Natural killer cell (primary cell): Measurements from ENCODE around the gene CCDC86. TPM values are rescaled to one million over a fixed set of nuclear protein-coding genes. Genes with fewer than 3 reads are reported as not detected.

ENCODE experiments used
- ATAC-seq, 3 donors: fragments of 150-1000 bp in 2 of 3; fragments of 200-7000 bp in 1 of 3; cut with Tn5 transposase; 1 replicate in 1 of 3; 2 replicates in 2 of 3; pipeline ENCODE4 v1.10.0; 2021; ENCODE audit warnings: mild to moderate bottlenecking in 2 of 3, moderate library complexity in 2 of 3
- DNase-seq, 2 donors: peaks; one replicate each; pipeline versions ENCODE4 v3.0.0 to v3.0.0-alpha.2; 2013 to 2021; ENCODE audit warnings: mixed read lengths in 1 of 2
- H3K27ac ChIP-seq: one replicate; pipeline ENCODE4 v1.5.1; 2013; ENCODE audit warnings: mild to moderate bottlenecking, low read length
- H3K27me3 ChIP-seq: one replicate; pipeline ENCODE4 v1.6.1; 2013; ENCODE audit warnings: low read length; ENCODE audit not compliant: control insufficient read depth, insufficient read depth
- H3K36me3 ChIP-seq: one replicate; pipeline ENCODE4 v1.6.1; 2013; ENCODE audit warnings: low read length; ENCODE audit not compliant: control insufficient read depth, insufficient read depth
- H3K4me1 ChIP-seq: one replicate; pipeline ENCODE4 v1.6.1; 2013; ENCODE audit warnings: low read length; ENCODE audit not compliant: control insufficient read depth, insufficient read depth
- H3K4me3 ChIP-seq: one replicate; pipeline ENCODE4 v1.5.1; 2013; ENCODE audit warnings: low read length
- H3K9me3 ChIP-seq: one replicate; pipeline ENCODE4 v1.6.1; 2013; ENCODE audit warnings: low read length; ENCODE audit not compliant: control insufficient read depth, insufficient read depth
- H3K27ac Mint-ChIP-seq, 2 donors: one replicate each; pipeline ENCODE4 v1.8.0; 2022; ENCODE audit warnings: mild to moderate bottlenecking in 2 of 2, mixed read lengths in 2 of 2, moderate library complexity in 1 of 2
- H3K27me3 Mint-ChIP-seq, 2 donors: one replicate each; pipeline ENCODE4 v1.8.0; 2022; ENCODE audit warnings: low read depth in 2 of 2, mixed read lengths in 2 of 2
- H3K36me3 Mint-ChIP-seq: one replicate; pipeline ENCODE4 v1.8.0; 2022; ENCODE audit warnings: mixed read lengths
- H3K4me1 Mint-ChIP-seq, 2 donors: one replicate each; pipeline ENCODE4 v1.8.0; 2022; ENCODE audit warnings: mixed read lengths in 2 of 2
- H3K4me3 Mint-ChIP-seq: one replicate; pipeline ENCODE4 v1.8.0; 2022; ENCODE audit warnings: mild to moderate bottlenecking, moderate library complexity, mixed read lengths
- H3K9me3 Mint-ChIP-seq, 2 donors: one replicate each; pipeline ENCODE4 v1.8.0; 2022; ENCODE audit warnings: mixed read lengths in 2 of 2
- CTCF ChIP-seq: fragments of 200-600 bp; IDR thresholded peaks from one replicate; pipeline ENCODE4 v1.8.0; 2022; ENCODE audit warnings: antibody characterized with exemption
- WGBS: methylation state at CpG from one replicate; pipeline ENCODE4 v1.1.7; 2013; ENCODE audit warnings: missing lambda C conversion rate; ENCODE audit not compliant: insufficient coverage; 5-methylcytosine and 5-hydroxymethylcytosine counted together
- intact Hi-C: fragments of 100-400 bp; cut with micrococcal nuclease; formaldehyde crosslinking; loops from one replicate; pipeline ENCODE4 v1.14.2; 2022
- total RNA-seq, 4 donors: library from RNA; stranded (reverse); fragments of 120-200 nt in 1 of 4; gene quantifications; one replicate each; pipeline versions ENCODE4 v1.2.3 to v1.2.4, GENCODE V29; 2013 to 2022

CCDC86 gene
- total RNA-seq, 3 donors from 2014 or later (not counting 1 experiment from before 2014, with no cell fraction given) = 10.6 to 12.5 (median 10.7) TPM

- H3K9me3 ChIP-seq = no peaks in the 10 kb centered on the region
- TF ChIP-seq CTCF = no peak
- DNase-seq (no peak), ATAC-seq (no peak)
- H3K27me3 ChIP-seq = no peaks in the 10 kb centered on the region
- H3K4me3 ChIP-seq = no peak overlapping the region
- Mint-ChIP-seq H3K9me3 (no peaks in the 10 kb centered on the region), H3K36me3 (peaks cover 5% of the 10 kb centered on the region), H3K4me1 (peaks cover 0 to 4% of the 10 kb centered on the region in 2 donors), H3K27me3 (no peaks in the 10 kb centered on the region), H3K4me3 (no peak overlapping the region), H3K27ac (no peak overlapping the region)
- H3K4me1 ChIP-seq = no peaks in the 10 kb centered on the region
- intact Hi-C loops = no loop called here
- WGBS = 76% methylated on average over 4 of the region's 5 CpGs
- peaks cover 23% of the 10 kb centered on the region for H3K36me3 ChIP-seq
- H3K27ac ChIP-seq = no peak overlapping the region
Measured at GRCh38 chr11:60879971-60880588, 38.2 kb downstream of the CCDC86 start.

- H3K27me3 ChIP-seq = no peaks in the 10 kb centered on the region
- no peak overlapping the region for H3K27ac ChIP-seq
- no peaks in the 10 kb centered on the region for H3K9me3 ChIP-seq
- no peak overlapping the region for H3K27ac Mint-ChIP-seq
- 95% methylated on average over 8 of the region's 8 CpGs for WGBS
- H3K4me1 ChIP-seq = no peaks in the 10 kb centered on the region
- peaks cover under 1 to 4% of the 10 kb centered on the region in 2 donors for H3K4me1 Mint-ChIP-seq
- peaks cover 5% of the 10 kb centered on the region for H3K36me3 Mint-ChIP-seq
- H3K36me3 ChIP-seq = peaks cover 23% of the 10 kb centered on the region
- no peak for TF ChIP-seq CTCF
- DNase-seq (no peak), ATAC-seq (no peak)
- no peaks in the 10 kb centered on the region for H3K27me3 Mint-ChIP-seq
- no peaks in the 10 kb centered on the region for H3K9me3 Mint-ChIP-seq
- no peak overlapping the region for H3K4me3 Mint-ChIP-seq
- intact Hi-C loops = no loop called here
- H3K4me3 ChIP-seq = no peak overlapping the region
Measured at GRCh38 chr11:60880643-60881282, 38.9 kb downstream of the CCDC86 start.

- Mint-ChIP-seq H3K36me3 (no peaks in the 10 kb centered on the region), H3K4me1 (peaks cover 7 to 12% of the 10 kb centered on the region in 2 donors), H3K9me3 (no peaks in the 10 kb centered on the region), H3K27ac (no peak overlapping the region), H3K27me3 (no peaks in the 10 kb centered on the region), H3K4me3 (no peak overlapping the region)
- ATAC-seq (peak; percentile 46 to 64 (median 56)), DNase-seq (peak in 1 of 2 donors; percentile 63)
- peaks cover 4% of the 10 kb centered on the region for H3K4me1 ChIP-seq
- H3K9me3 ChIP-seq = no peaks in the 10 kb centered on the region
- H3K4me3 ChIP-seq = no peak overlapping the region
- WGBS = 62% methylated on average over 5 of the region's 5 CpGs
- no peaks in the 10 kb centered on the region for H3K27me3 ChIP-seq
- no peak overlapping the region for H3K27ac ChIP-seq
- peaks cover 6% of the 10 kb centered on the region for H3K36me3 ChIP-seq
- intact Hi-C loops = no loop called here
- TF ChIP-seq CTCF = no peak
Measured at GRCh38 chr11:60887556-60887955, 45.6 kb downstream of the CCDC86 start.
